ENCODE measurements around the gene XPR1. TPM values are rescaled to one million over a fixed set of nuclear protein-coding genes. Genes with fewer than 3 reads are reported as not detected.

XPR1 gene
- total and polyA plus RNA-seq, 7 experiments from 2014 or later = 5.4 to 19.7 (median 15.4) TPM

GRCh38 chr1:180762796-180763195 is 131.0 kb downstream of the XPR1 start:
- no peak overlapping the region for H3K4me3 Mint-ChIP-seq
- intact Hi-C loops (cut with micrococcal nuclease) = no loop called here
- H3K27me3 Mint-ChIP-seq = peaks cover 0 to 3% (median 0%) of the 10 kb centered on the region in 5 donors
- Histone ChIP-seq H3K4me3 (ENCODE audit: low read length) (no peak overlapping the region), H3K4me1 (ENCODE audit: control insufficient read depth in 2 of 2, insufficient read depth in 2 of 2, low read length in 2 of 2) (no peaks in the 10 kb centered on the region), H3K27me3 (ENCODE audit: control insufficient read depth in 2 of 2, insufficient read depth in 2 of 2, low read length in 2 of 2) (no peaks in the 10 kb centered on the region), H3K27ac (ENCODE audit: low read depth, low read length) (no peak overlapping the region), H3K9me3 (ENCODE audit: control insufficient read depth in 2 of 3, low read length in 3 of 3) (no peaks in the 10 kb centered on the region), H3K36me3 (ENCODE audit: control insufficient read depth in 2 of 3, insufficient read depth in 3 of 3, low read length in 3 of 3) (no peaks in the 10 kb centered on the region)
- peaks cover 0 to 20% (median 3%) of the 10 kb centered on the region in 5 donors for H3K36me3 Mint-ChIP-seq
- POLR2A ChIA-PET = no interaction called here
- H3K27ac Mint-ChIP-seq = no peak overlapping the region
- H3K9me3 Mint-ChIP-seq = peaks cover 0 to 6% (median 3%) of the 10 kb centered on the region in 11 donors
- no peak for DNase-seq
- ATAC-seq = no peak
- peaks cover 0 to 11% (median 2%) of the 10 kb centered on the region in 7 donors for H3K4me1 Mint-ChIP-seq
- CTCF ChIA-PET = no interaction called here

- Histone ChIP-seq H3K27me3 (ENCODE audit: control insufficient read depth in 2 of 2, insufficient read depth in 2 of 2, low read length in 2 of 2) (no peaks in the 10 kb centered on the region), H3K4me1 (ENCODE audit: control insufficient read depth in 2 of 2, insufficient read depth in 2 of 2, low read length in 2 of 2) (no peaks in the 10 kb centered on the region), H3K9me3 (ENCODE audit: control insufficient read depth in 2 of 3, low read length in 3 of 3) (no peaks in the 10 kb centered on the region), H3K36me3 (ENCODE audit: control insufficient read depth in 2 of 3, insufficient read depth in 3 of 3, low read length in 3 of 3) (no peaks in the 10 kb centered on the region), H3K27ac (ENCODE audit: low read depth, low read length) (no peak overlapping the region), H3K4me3 (ENCODE audit: low read length) (no peak overlapping the region)
- ATAC-seq (no peak), DNase-seq (no peak)
- H3K27me3 Mint-ChIP-seq = peaks cover 0 to 3% (median 0%) of the 10 kb centered on the region in 5 donors
- no peak overlapping the region for H3K4me3 Mint-ChIP-seq
- H3K4me1 Mint-ChIP-seq = peaks cover 2 to 20% (median 6%) of the 10 kb centered on the region in 7 donors
- CTCF ChIA-PET = no interaction called here
- POLR2A ChIA-PET = no interaction called here
- peaks cover 0 to 4% (median 0%) of the 10 kb centered on the region in 11 donors for H3K9me3 Mint-ChIP-seq
- H3K36me3 Mint-ChIP-seq = peaks cover 0 to 24% (median 5%) of the 10 kb centered on the region in 5 donors
- intact Hi-C loops (cut with micrococcal nuclease) = no loop called here
- no peak overlapping the region for H3K27ac Mint-ChIP-seq
Observed at GRCh38 chr1:180765151-180765550, 133.3 kb downstream of the XPR1 start.

GRCh38 chr1:180769889-180770288 is 138.1 kb downstream of the XPR1 start:
- intact Hi-C loops (cut with micrococcal nuclease) = no loop called here
- H3K27me3 ChIP-seq (ENCODE audit: control insufficient read depth in 2 of 2, insufficient read depth in 2 of 2, low read length in 2 of 2) = no peaks in the 10 kb centered on the region
- Mint-ChIP-seq H3K9me3 (peaks cover 0 to 9% (median 1%) of the 10 kb centered on the region in 11 donors), H3K4me3 (no peak overlapping the region), H3K27me3 (peaks cover 0 to 3% (median 0%) of the 10 kb centered on the region in 5 donors), H3K36me3 (peaks cover 0 to 37% (median 13%) of the 10 kb centered on the region in 5 donors), H3K27ac (no peak overlapping the region), H3K4me1 (peaks cover 8 to 39% (median 23%) of the 10 kb centered on the region in 7 donors)
- DNase-seq = no peak
- H3K27ac ChIP-seq (ENCODE audit: low read depth, low read length) = no peak overlapping the region
- no peak overlapping the region for H3K4me3 ChIP-seq (ENCODE audit: low read length)
- no peaks in the 10 kb centered on the region for H3K36me3 ChIP-seq (ENCODE audit: control insufficient read depth in 2 of 3, insufficient read depth in 3 of 3, low read length in 3 of 3)
- ChIA-PET CTCF (no interaction called here), POLR2A (no interaction called here)
- no peaks in the 10 kb centered on the region for H3K4me1 ChIP-seq (ENCODE audit: control insufficient read depth in 2 of 2, insufficient read depth in 2 of 2, low read length in 2 of 2)
- ATAC-seq = no peak
- no peaks in the 10 kb centered on the region for H3K9me3 ChIP-seq (ENCODE audit: control insufficient read depth in 2 of 3, low read length in 3 of 3)

GRCh38 chr1:180773210-180773865 is 141.5 kb downstream of the XPR1 start:
- Mint-ChIP-seq H3K4me1 (peaks cover 8 to 41% (median 29%) of the 10 kb centered on the region in 7 donors), H3K9me3 (peaks cover 0 to 9% (median 1%) of the 10 kb centered on the region in 11 donors), H3K27me3 (no peaks in the 10 kb centered on the region), H3K4me3 (no peak overlapping the region), H3K27ac (no peak overlapping the region), H3K36me3 (peaks cover 0 to 28% (median 13%) of the 10 kb centered on the region in 5 donors)
- intact Hi-C loops (cut with micrococcal nuclease) = no loop called here
- no peaks in the 10 kb centered on the region for H3K36me3 ChIP-seq (ENCODE audit: control insufficient read depth in 2 of 3, insufficient read depth in 3 of 3, low read length in 3 of 3)
- no peaks in the 10 kb centered on the region for H3K27me3 ChIP-seq (ENCODE audit: control insufficient read depth in 2 of 2, insufficient read depth in 2 of 2, low read length in 2 of 2)
- no peak overlapping the region for H3K4me3 ChIP-seq (ENCODE audit: low read length)
- H3K9me3 ChIP-seq (ENCODE audit: control insufficient read depth in 2 of 3, low read length in 3 of 3) = no peaks in the 10 kb centered on the region
- no peak for DNase-seq
- ATAC-seq = no peak
- ChIA-PET CTCF (no interaction called here), POLR2A (no interaction called here)
- no peak overlapping the region for H3K27ac ChIP-seq (ENCODE audit: low read depth, low read length)
- no peaks in the 10 kb centered on the region for H3K4me1 ChIP-seq (ENCODE audit: control insufficient read depth in 2 of 2, insufficient read depth in 2 of 2, low read length in 2 of 2)

DNA sequence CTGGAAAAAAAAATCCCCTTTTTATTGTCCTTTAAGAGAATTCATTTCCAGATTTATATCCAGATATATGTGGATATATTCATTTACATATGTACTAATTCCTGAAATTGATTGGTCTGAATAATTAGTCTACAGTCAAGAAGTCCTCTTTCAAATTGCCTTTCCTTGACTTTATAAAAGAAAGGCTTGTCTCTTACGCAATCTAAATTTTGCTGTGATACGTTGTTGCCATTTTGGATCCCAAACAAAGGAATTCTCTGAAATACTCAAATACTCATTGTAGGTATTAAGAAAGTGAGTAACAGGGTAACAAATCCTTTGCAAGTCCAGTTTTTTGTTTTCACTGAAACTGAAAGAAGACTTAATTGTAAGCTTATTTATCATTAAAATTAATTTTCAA is 144.0 kb downstream of the XPR1 start:
- ATAC-seq = no peak
- Mint-ChIP-seq H3K4me3 (no peak overlapping the region), H3K27me3 (no peaks in the 10 kb centered on the region), H3K27ac (no peak overlapping the region), H3K36me3 (peaks cover 0 to 21% (median 6%) of the 10 kb centered on the region in 5 donors), H3K9me3 (peaks cover 0 to 3% (median 0%) of the 10 kb centered on the region in 11 donors), H3K4me1 (peaks cover 6 to 37% (median 26%) of the 10 kb centered on the region in 7 donors)
- Histone ChIP-seq H3K9me3 (ENCODE audit: control insufficient read depth in 2 of 3, low read length in 3 of 3) (no peaks in the 10 kb centered on the region), H3K27me3 (ENCODE audit: control insufficient read depth in 2 of 2, insufficient read depth in 2 of 2, low read length in 2 of 2) (no peaks in the 10 kb centered on the region), H3K36me3 (ENCODE audit: control insufficient read depth in 2 of 3, insufficient read depth in 3 of 3, low read length in 3 of 3) (no peaks in the 10 kb centered on the region), H3K27ac (ENCODE audit: low read depth, low read length) (no peak overlapping the region), H3K4me1 (ENCODE audit: control insufficient read depth in 2 of 2, insufficient read depth in 2 of 2, low read length in 2 of 2) (no peaks in the 10 kb centered on the region), H3K4me3 (ENCODE audit: low read length) (no peak overlapping the region)
- intact Hi-C loops (cut with micrococcal nuclease) = loop anchor here in 1 of 2 donors (5.0 kb wide), 2 partner anchors 86 to 144 kb away; partner anchors contain the start of gene XPR1
- ChIA-PET CTCF (no interaction called here), POLR2A (no interaction called here)
- no peak for DNase-seq

DNA sequence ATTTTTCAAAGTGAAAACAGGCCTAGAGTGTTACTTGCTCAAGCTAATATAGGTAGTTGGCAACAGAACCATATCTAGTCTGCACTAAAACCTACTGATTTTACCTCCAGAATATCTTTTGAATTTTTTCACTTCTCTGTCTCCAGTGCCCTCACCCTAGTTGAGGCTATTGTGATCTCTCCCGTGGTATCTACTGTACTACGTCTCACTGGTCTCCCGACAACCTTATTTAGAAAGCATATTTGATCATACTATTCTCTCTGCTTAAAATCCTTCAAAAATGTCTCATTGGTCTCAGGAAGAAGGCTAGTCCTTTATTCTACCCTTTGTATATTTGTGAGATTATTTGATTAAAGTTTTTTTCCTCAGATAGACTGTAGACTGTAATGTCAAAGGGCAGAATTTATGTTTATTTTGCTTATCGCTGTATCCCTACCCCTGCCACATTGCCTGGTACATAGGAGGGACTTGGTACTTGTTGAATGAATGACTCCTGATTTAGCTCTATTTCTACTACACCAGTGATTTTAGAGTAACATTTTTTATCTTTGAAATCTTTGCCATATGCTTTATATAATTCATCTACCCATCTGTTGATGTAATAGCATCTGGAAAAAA is 145.4 kb downstream of the XPR1 start:
- CTCF ChIA-PET = no interaction called here
- Mint-ChIP-seq H3K36me3 (peaks cover 0 to 18% (median 5%) of the 10 kb centered on the region in 5 donors), H3K27me3 (no peaks in the 10 kb centered on the region), H3K9me3 (peaks cover 0 to 3% (median 0%) of the 10 kb centered on the region in 11 donors), H3K4me3 (no peak overlapping the region), H3K4me1 (peaks cover 4 to 35% (median 21%) of the 10 kb centered on the region in 7 donors), H3K27ac (no peak overlapping the region)
- ATAC-seq (no peak), DNase-seq (no peak)
- H3K4me3 ChIP-seq (ENCODE audit: low read length) = no peak overlapping the region
- no peaks in the 10 kb centered on the region for H3K4me1 ChIP-seq (ENCODE audit: control insufficient read depth in 2 of 2, insufficient read depth in 2 of 2, low read length in 2 of 2)
- POLR2A ChIA-PET = no interaction called here
- H3K27me3 ChIP-seq (ENCODE audit: control insufficient read depth in 2 of 2, insufficient read depth in 2 of 2, low read length in 2 of 2) = no peaks in the 10 kb centered on the region
- H3K36me3 ChIP-seq (ENCODE audit: control insufficient read depth in 2 of 3, insufficient read depth in 3 of 3, low read length in 3 of 3) = no peaks in the 10 kb centered on the region
- no peak overlapping the region for H3K27ac ChIP-seq (ENCODE audit: low read depth, low read length)
- no peaks in the 10 kb centered on the region for H3K9me3 ChIP-seq (ENCODE audit: control insufficient read depth in 2 of 3, low read length in 3 of 3)
- intact Hi-C loops (cut with micrococcal nuclease) = loop anchor here in 1 of 2 donors (5.0 kb wide), 2 partner anchors 85 to 145 kb away; partner anchors contain the start of gene XPR1

Data from naive thymus-derived CD4-positive, alpha-beta T cell (primary cell).